Fibroblast of villous mesenchyme (primary cell): Measurements from ENCODE around the gene DNAJB6. TPM values are rescaled to one million over a fixed set of nuclear protein-coding genes. Genes with fewer than 3 reads are reported as not detected.

ENCODE experiments used
- DNase-seq: peaks from one replicate; pipeline ENCODE4 v3.0.0-alpha.2; 2010; ENCODE audit warnings: low read depth
- H3K4me3 ChIP-seq: 2 replicates; pipeline ENCODE4 v1.5.1; 2011; ENCODE audit warnings: low read depth, mild to moderate bottlenecking, low read length
- CTCF ChIP-seq: IDR thresholded peaks from 2 replicates; pipeline ENCODE4 v1.5.1; 2012; ENCODE audit warnings: low read depth, mild to moderate bottlenecking, low read length; ENCODE audit not compliant: insufficient read depth
- total RNA-seq: library from RNA; depleted of rRNA; stranded (reverse); fragments of >200 nt; gene quantifications from 2 replicates; pipeline ENCODE4 v1.2.3, GENCODE V29; 2012

Gene DNAJB6
- total RNA-seq, 1 donor = 123 TPM

GRCh38 chr7:157377436-157378124 is 40.8 kb downstream of the DNAJB6 start:
- no peak for DNase-seq
- no peak for TF ChIP-seq CTCF
- no peak overlapping the region for H3K4me3 ChIP-seq

- H3K4me3 ChIP-seq = no peak overlapping the region
- TF ChIP-seq CTCF = no peak
- DNase-seq = no peak
Observed at GRCh38 chr7:157378390-157378789, 41.6 kb downstream of the DNAJB6 start.

- H3K4me3 ChIP-seq = no peak overlapping the region
- no peak for TF ChIP-seq CTCF
- no peak for DNase-seq
Observed at GRCh38 chr7:157379493-157379892, 42.7 kb downstream of the DNAJB6 start.

- no peak for DNase-seq
- no peak for TF ChIP-seq CTCF
- no peak overlapping the region for H3K4me3 ChIP-seq
Observed at GRCh38 chr7:157380416-157380815, 43.6 kb downstream of the DNAJB6 start.

- DNase-seq = no peak
- H3K4me3 ChIP-seq = no peak overlapping the region
- TF ChIP-seq CTCF = no peak
Observed at GRCh38 chr7:157383868-157384267, 47.1 kb downstream of the DNAJB6 start.

GRCh38 chr7:157384301-157384700 is 47.5 kb downstream of the DNAJB6 start:
- H3K4me3 ChIP-seq = no peak overlapping the region
- DNase-seq = no peak
- TF ChIP-seq CTCF = no peak
